H9 (cell line): ENCODE measurements around the gene MCU. TPM values are rescaled to one million over a fixed set of nuclear protein-coding genes. Genes with fewer than 3 reads are reported as not detected.

ENCODE experiments used
- DNase-seq: peaks from one replicate; pipeline ENCODE4 v3.0.0-alpha.2; 2017
- H2AFZ ChIP-seq: one replicate; pipeline ENCODE4 v1.6.1; 2013; ENCODE audit warnings: mild to moderate bottlenecking, low read length, control low read depth, moderate library complexity
- H2AK5ac ChIP-seq: 2 replicates; pipeline ENCODE4 v1.6.1; 2013; ENCODE audit warnings: low read length, control low read depth, mixed read lengths; ENCODE audit not compliant: insufficient read length
- H2BK120ac ChIP-seq: one replicate; pipeline ENCODE4 v1.6.1; 2013; ENCODE audit warnings: low read depth, mild to moderate bottlenecking, low read length, control low read depth, inconsistent platforms; ENCODE audit not compliant: poor library complexity, severe bottlenecking
- H2BK12ac ChIP-seq: 2 replicates; pipeline ENCODE4 v1.6.1; 2013; ENCODE audit warnings: low read length, control low read depth, mixed read lengths, low read depth; ENCODE audit not compliant: insufficient read length
- H2BK15ac ChIP-seq: 2 replicates; pipeline ENCODE4 v1.6.1; 2013; ENCODE audit warnings: low read depth, low read length, control low read depth
- H2BK20ac ChIP-seq: one replicate; pipeline ENCODE4 v1.6.1; 2013; ENCODE audit warnings: low read depth, mild to moderate bottlenecking, low read length, control low read depth, inconsistent platforms; ENCODE audit not compliant: poor library complexity, severe bottlenecking
- H2BK5ac ChIP-seq: 2 replicates; pipeline ENCODE4 v1.6.1; 2013; ENCODE audit warnings: low read length, control low read depth, mixed read lengths; ENCODE audit not compliant: insufficient read length
- H3K14ac ChIP-seq: 2 replicates; pipeline ENCODE4 v1.6.1; 2013; ENCODE audit warnings: low read length, control low read depth; ENCODE audit not compliant: insufficient read depth
- H3K18ac ChIP-seq: 2 replicates; pipeline ENCODE4 v1.6.1; 2013; ENCODE audit warnings: low read depth, mild to moderate bottlenecking, mixed read lengths, low read length, control low read depth; ENCODE audit not compliant: insufficient read length
- H3K23ac ChIP-seq: 2 replicates; pipeline ENCODE4 v1.6.1; 2013; ENCODE audit warnings: low read length, control low read depth, mixed read lengths, low read depth; ENCODE audit not compliant: insufficient read length
- H3K23me2 ChIP-seq: 2 replicates; pipeline ENCODE4 v1.6.1; 2013; ENCODE audit warnings: low read depth, mild to moderate bottlenecking, mixed read lengths, low read length, control low read depth; ENCODE audit not compliant: insufficient read length, poor library complexity, severe bottlenecking
- H3K27ac ChIP-seq: 2 replicates; pipeline ENCODE4 v1.5.1; 2013; ENCODE audit warnings: low read length, control low read depth, mixed read lengths, low read depth; ENCODE audit not compliant: insufficient read length
- H3K27me3 ChIP-seq: 2 replicates; pipeline ENCODE4 v1.6.1; 2013; ENCODE audit warnings: low read length, control low read depth, inconsistent platforms; ENCODE audit not compliant: insufficient read depth
- H3K4ac ChIP-seq: 2 replicates; pipeline ENCODE4 v1.6.1; 2013; ENCODE audit warnings: low read depth, mild to moderate bottlenecking, control low read depth, inconsistent platforms, low read length, moderate library complexity
- H3K4me1 ChIP-seq: 2 replicates; pipeline ENCODE4 v1.6.1; 2013; ENCODE audit warnings: low read length, control low read depth, inconsistent platforms; ENCODE audit not compliant: insufficient read depth
- H3K4me2 ChIP-seq: 2 replicates; pipeline ENCODE4 v1.6.1; 2013; ENCODE audit warnings: low read length, control low read depth, mixed read lengths; ENCODE audit not compliant: insufficient read length, insufficient read depth
- H3K56ac ChIP-seq: 2 replicates; pipeline ENCODE4 v1.6.1; 2013; ENCODE audit warnings: low read depth, mild to moderate bottlenecking, mixed read lengths, low read length, control low read depth; ENCODE audit not compliant: insufficient read length
- H3K79me1 ChIP-seq: 2 replicates; pipeline ENCODE4 v1.6.1; 2013; ENCODE audit warnings: low read depth, mild to moderate bottlenecking, moderate library complexity, low read length, control low read depth, inconsistent platforms; ENCODE audit not compliant: insufficient read depth, poor library complexity, severe bottlenecking
- H3K79me2 ChIP-seq: 2 replicates; pipeline ENCODE4 v1.6.1; 2013; ENCODE audit warnings: low read length, control low read depth, inconsistent platforms; ENCODE audit not compliant: insufficient read depth
- H3K9ac ChIP-seq: 2 replicates; pipeline ENCODE4 v1.6.1; 2013; ENCODE audit warnings: low read length, control low read depth, mixed read lengths; ENCODE audit not compliant: insufficient read length; ENCODE audit errors: extremely low read depth
- H3K9me3 ChIP-seq: one replicate; pipeline ENCODE4 v1.6.1; 2013; ENCODE audit warnings: low read depth, low read length, inconsistent platforms; ENCODE audit not compliant: control insufficient read depth
- H3T11ph ChIP-seq: one replicate; pipeline ENCODE4 v1.6.1; 2013; ENCODE audit warnings: mild to moderate bottlenecking, low read length, control low read depth, inconsistent platforms
- H4K20me1 ChIP-seq: one replicate; pipeline ENCODE4 v1.6.1; 2013; ENCODE audit not compliant: control insufficient read depth, insufficient read length, insufficient read depth
- H4K5ac ChIP-seq: 2 replicates; pipeline ENCODE4 v1.6.1; 2013; ENCODE audit warnings: low read depth, mild to moderate bottlenecking, mixed read lengths, low read length, control low read depth; ENCODE audit not compliant: insufficient read length
- H4K8ac ChIP-seq: replicated peaks from 2 replicates; pipeline ENCODE4 v1.6.1; 2013; ENCODE audit warnings: low read length, control low read depth, mixed read lengths, low read depth; ENCODE audit not compliant: insufficient read length
- H4K91ac ChIP-seq: 2 replicates; pipeline ENCODE4 v1.6.1; 2013; ENCODE audit warnings: low read depth, mild to moderate bottlenecking, moderate library complexity, mixed read lengths, low read length, control low read depth; ENCODE audit not compliant: insufficient read length
- H3K27ac Mint-ChIP-seq, 3 experiments: 2 replicates in 2 of 3; 3 replicates in 1 of 3; pipeline ENCODE4 v1.8.0; 2020 to 2021; ENCODE audit warnings: mixed read lengths in 3 of 3, mild to moderate bottlenecking in 1 of 3, moderate library complexity in 1 of 3
- H3K27me3 Mint-ChIP-seq: 2 replicates; pipeline ENCODE4 v1.8.0; 2021; ENCODE audit warnings: low read depth, mild to moderate bottlenecking, moderate library complexity, mixed read lengths
- H3K36me3 Mint-ChIP-seq, 3 experiments: 2 replicates in 2 of 3; 3 replicates in 1 of 3; pipeline ENCODE4 v1.8.0; 2020 to 2021; ENCODE audit warnings: low read depth in 3 of 3, mixed read lengths in 3 of 3; ENCODE audit not compliant: insufficient read depth in 1 of 3
- H3K4me1 Mint-ChIP-seq, 2 experiments: 2 replicates each; pipeline ENCODE4 v1.8.0; 2020; ENCODE audit warnings: mixed read lengths in 2 of 2
- H3K4me3 Mint-ChIP-seq, 2 experiments: 2 replicates in 1 of 2; 3 replicates in 1 of 2; pipeline ENCODE4 v1.8.0; 2020 to 2021; ENCODE audit warnings: mild to moderate bottlenecking in 2 of 2, mixed read lengths in 2 of 2, moderate library complexity in 1 of 2
- H3K9me3 Mint-ChIP-seq, 2 experiments: 2 replicates in 1 of 2; 3 replicates in 1 of 2; pipeline ENCODE4 v1.8.0; 2020; ENCODE audit warnings: mild to moderate bottlenecking in 2 of 2, mixed read lengths in 2 of 2, moderate library complexity in 1 of 2
- WGBS: extraction: QIAGEN DNeasy Blood & Tissue Kit; methylation state at CpG from one replicate; pipeline ENCODE4 v1.1.7; 2013; ENCODE audit warnings: missing lambda C conversion rate, low lambda C conversion rate, mixed read lengths; ENCODE audit not compliant: insufficient read length; ENCODE audit errors: extremely low coverage; 5-methylcytosine and 5-hydroxymethylcytosine counted together
- total RNA-seq: library from RNA; stranded (reverse); gene quantifications from 2 replicates; pipeline ENCODE4 v1.2.1, GENCODE V29; 2021
- TF ChIP-seq, protein P1 (sequence below): fragments of 200-600 bp; sonication (generic); conservative IDR thresholded peaks from 3 replicates; pipeline ENCODE4 v1.8.0; 2021; ENCODE audit warnings: antibody characterized with exemption, mild to moderate bottlenecking

MCU gene
- total RNA-seq, 1 experiment from 2014 or later, result 36.6 TPM

DNA sequence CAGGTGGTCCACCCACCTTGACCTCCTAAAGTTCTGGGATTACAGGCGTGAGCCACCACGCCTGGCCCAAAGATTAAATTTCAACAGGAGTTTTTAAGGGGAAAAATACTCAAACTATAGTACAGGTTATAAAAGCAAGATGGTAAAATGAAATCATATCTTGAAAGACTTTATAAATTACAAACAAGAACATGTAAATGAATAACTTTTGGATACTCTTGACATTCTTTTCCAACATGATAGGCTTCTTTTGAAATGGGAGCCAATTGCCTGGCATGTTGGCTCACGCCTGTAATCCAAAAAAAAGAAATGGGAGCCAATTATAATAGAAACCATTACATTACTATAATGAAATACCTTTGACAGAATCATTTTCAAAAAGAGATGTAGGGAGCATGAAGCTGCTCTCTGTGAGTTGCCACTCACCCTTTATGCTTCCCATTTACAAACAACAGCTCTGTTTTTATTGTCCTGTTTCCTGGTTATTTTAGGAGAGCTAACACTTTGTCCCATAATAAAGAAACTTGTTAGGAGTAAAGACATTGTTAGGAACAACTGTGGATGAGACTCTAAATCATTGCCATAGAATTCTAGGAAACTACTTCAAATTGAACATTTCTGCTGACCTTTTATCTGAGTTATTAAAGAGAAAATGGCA, 24.6 kb upstream of the MCU start:
- H3K79me1 ChIP-seq, result no peaks in the 10 kb centered on the region
- Mint-ChIP-seq H3K27me3 (no peaks in the 10 kb centered on the region), H3K4me1 (no peaks in the 10 kb centered on the region), H3K9me3 (no peaks in the 10 kb centered on the region), H3K4me3 (no peak overlapping the region), H3K27ac (no peak overlapping the region), H3K36me3 (no peaks in the 10 kb centered on the region)
- no peaks in the 10 kb centered on the region for H3K9me3 ChIP-seq
- no peak overlapping the region for H2BK20ac ChIP-seq
- H3K56ac ChIP-seq, result no peak overlapping the region
- no peaks in the 10 kb centered on the region for H3K27me3 ChIP-seq
- no peaks in the 10 kb centered on the region for H3K23me2 ChIP-seq
- H3T11ph ChIP-seq, result no peak overlapping the region
- H3K9ac ChIP-seq, result no peak overlapping the region
- H4K5ac ChIP-seq, result no peak overlapping the region
- no peak overlapping the region for H2AFZ ChIP-seq
- H3K14ac ChIP-seq, result no peak overlapping the region
- H3K23ac ChIP-seq, result no peak overlapping the region
- H3K27ac ChIP-seq, result no peak overlapping the region
- no peaks in the 10 kb centered on the region for H4K20me1 ChIP-seq
- H4K91ac ChIP-seq, result no peak overlapping the region
- H2AK5ac ChIP-seq, result no peak overlapping the region
- no peak overlapping the region for H2BK120ac ChIP-seq
- TF ChIP-seq, protein P1, sequence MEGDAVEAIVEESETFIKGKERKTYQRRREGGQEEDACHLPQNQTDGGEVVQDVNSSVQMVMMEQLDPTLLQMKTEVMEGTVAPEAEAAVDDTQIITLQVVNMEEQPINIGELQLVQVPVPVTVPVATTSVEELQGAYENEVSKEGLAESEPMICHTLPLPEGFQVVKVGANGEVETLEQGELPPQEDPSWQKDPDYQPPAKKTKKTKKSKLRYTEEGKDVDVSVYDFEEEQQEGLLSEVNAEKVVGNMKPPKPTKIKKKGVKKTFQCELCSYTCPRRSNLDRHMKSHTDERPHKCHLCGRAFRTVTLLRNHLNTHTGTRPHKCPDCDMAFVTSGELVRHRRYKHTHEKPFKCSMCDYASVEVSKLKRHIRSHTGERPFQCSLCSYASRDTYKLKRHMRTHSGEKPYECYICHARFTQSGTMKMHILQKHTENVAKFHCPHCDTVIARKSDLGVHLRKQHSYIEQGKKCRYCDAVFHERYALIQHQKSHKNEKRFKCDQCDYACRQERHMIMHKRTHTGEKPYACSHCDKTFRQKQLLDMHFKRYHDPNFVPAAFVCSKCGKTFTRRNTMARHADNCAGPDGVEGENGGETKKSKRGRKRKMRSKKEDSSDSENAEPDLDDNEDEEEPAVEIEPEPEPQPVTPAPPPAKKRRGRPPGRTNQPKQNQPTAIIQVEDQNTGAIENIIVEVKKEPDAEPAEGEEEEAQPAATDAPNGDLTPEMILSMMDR, result no peak
- H3K4me1 ChIP-seq, result no peaks in the 10 kb centered on the region
- no peak overlapping the region for H4K8ac ChIP-seq
- H3K4ac ChIP-seq, result no peak overlapping the region
- H3K79me2 ChIP-seq, result no peaks in the 10 kb centered on the region
- H2BK12ac ChIP-seq, result no peak overlapping the region
- no peak overlapping the region for H2BK5ac ChIP-seq
- H3K4me2 ChIP-seq, result no peak overlapping the region
- WGBS, result no CpG with 5 or more reads among the region's 3 CpGs
- H3K18ac ChIP-seq, result no peak overlapping the region
- H2BK15ac ChIP-seq, result no peak overlapping the region
- DNase-seq, result no peak
